H54 (cell line): ENCODE results near the gene SLC13A5.
"Not testable (repeated sequence)": the region's sequence is repeated elsewhere in the genome, so short reads cannot be mapped to it uniquely, and the experiment has no call there.

Experiments used
- DNase-seq: peaks from one replicate; pipeline ENCODE4 v3.0.0; 2011; ENCODE audit warnings: low spot score, mixed read lengths; ENCODE audit not compliant: insufficient read length
- FAIRE-seq: peaks from 3 replicates; lab custom pipeline; 2011; peaks lifted over from hg19 to GRCh38; lab: Jason Lieb, UNC
- POLR2A ChIP-seq: IDR thresholded peaks from 2 replicates; pipeline ENCODE4 v1.6.1; 2011; ENCODE audit warnings: low read depth, mild to moderate bottlenecking, low read length

SLC13A5 gene

GRCh38 chr17:6713130-6713917 lies at the start of gene SLC13A5:
Gene SLC13A5 (minus strand): TSS chr17:6713369. CDS start chr17:6713333, 36 bp downstream.
- TF ChIP-seq POLR2A, result no peak
- DNase-seq (no peak), FAIRE-seq (no peak)

- FAIRE-seq (no peak), DNase-seq (no peak)
- TF ChIP-seq POLR2A, result no peak
These were observed 48.6 kb upstream of the SLC13A5 start for GRCh38 chr17:6761779-6762178.

GRCh38 chr17:6757747-6758146 lies 44.6 kb upstream of the SLC13A5 start:
- no peak for DNase-seq
- no peak for FAIRE-seq
- TF ChIP-seq POLR2A, result no peak

GRCh38 chr17:6756425-6757031 lies 43.4 kb upstream of the SLC13A5 start:
- FAIRE-seq, result no peak
- no peak for TF ChIP-seq POLR2A
- DNase-seq, result no peak

- FAIRE-seq (no peak), DNase-seq (no peak)
- no peak for TF ChIP-seq POLR2A
These were observed 42.6 kb upstream of the SLC13A5 start, which contains the start of gene XAF1 for GRCh38 chr17:6755731-6756184. Gene XAF1 (plus strand): TSS chr17:6756046. CDS start chr17:6756079, 33 bp downstream.

- DNase-seq (no peak), FAIRE-seq (no peak)
- no peak for TF ChIP-seq POLR2A
These were observed 42.1 kb upstream of the SLC13A5 start for GRCh38 chr17:6755281-6755680.

- FAIRE-seq (no peak), DNase-seq (no peak)
- TF ChIP-seq POLR2A, result no peak
These were observed 40.4 kb upstream of the SLC13A5 start for GRCh38 chr17:6753546-6753945.

- FAIRE-seq (peak; percentile 43), DNase-seq (peak; percentile 56)
- TF ChIP-seq POLR2A, result no peak
These were observed 39.9 kb upstream of the SLC13A5 start for GRCh38 chr17:6753006-6753445.

- peak; percentile 95 for FAIRE-seq
- DNase-seq, result peak; percentile 78
These were observed 39.1 kb upstream of the SLC13A5 start for GRCh38 chr17:6752068-6752909.

GRCh38 chr17:6749519-6749918 lies 36.4 kb upstream of the SLC13A5 start:
- TF ChIP-seq POLR2A, result no peak
- DNase-seq, result no peak
- no peak for FAIRE-seq

More at GRCh38 chr17:6752068-6752909, 39.1 kb upstream of the SLC13A5 start:
- TF ChIP-seq POLR2A, result no peak

GRCh38 chr17:6748617-6749016 lies 35.4 kb upstream of the SLC13A5 start:
- DNase-seq (no peak), FAIRE-seq (no peak)
- TF ChIP-seq POLR2A, result no peak

- FAIRE-seq, DNase-seq: not testable (repeated sequence)
These were observed 33.5 kb upstream of the SLC13A5 start for GRCh38 chr17:6746665-6747064.

- FAIRE-seq (no peak), DNase-seq (no peak)
- TF ChIP-seq POLR2A, result no peak
These were observed 16.4 kb upstream of the SLC13A5 start for GRCh38 chr17:6729531-6729930.

GRCh38 chr17:6724009-6724408 lies 10.8 kb upstream of the SLC13A5 start:
- TF ChIP-seq POLR2A, result no peak
- DNase-seq (no peak), FAIRE-seq (no peak)
